GM12872 (cell line): ENCODE results near the gene CEP128.
A peak's percentile ranks its signal among the peaks of the same experiment; 100 is the strongest.

Source experiments
- CTCF ChIP-seq: IDR thresholded peaks from 3 replicates; pipeline ENCODE4 v1.5.1; 2011; ENCODE audit warnings: low read depth, mild to moderate bottlenecking, low read length, moderate library complexity; ENCODE audit not compliant: insufficient read depth

The CEP128 gene

GRCh38 chr14:80979951-80980350, 38.4 kb upstream of the CEP128 start:
- TF ChIP-seq CTCF: no peak

- no peak for TF ChIP-seq CTCF
Measured at GRCh38 chr14:80978403-80978802, 36.9 kb upstream of the CEP128 start.

GRCh38 chr14:80977221-80977620, 35.7 kb upstream of the CEP128 start:
- peak; percentile 49; the same call in 1 of the 3 replicates for TF ChIP-seq CTCF

GRCh38 chr14:80974679-80975078, 33.1 kb upstream of the CEP128 start:
- no peak for TF ChIP-seq CTCF

- no peak for TF ChIP-seq CTCF
Measured at GRCh38 chr14:80973931-80974641, 32.5 kb upstream of the CEP128 start.

- TF ChIP-seq CTCF: no peak
Measured at GRCh38 chr14:80965037-80965436, 23.5 kb upstream of the CEP128 start.

GRCh38 chr14:80959496-80959895, 18.0 kb upstream of the CEP128 start:
- TF ChIP-seq CTCF: no peak
